Endothelial cell of umbilical vein (primary cell): ENCODE results near the gene OR51G1.

Source experiments
- EZH2 ChIP-seq: IDR thresholded peaks from 2 replicates; pipeline ENCODE4 v1.6.1; 2012; ENCODE audit warnings: borderline replicate concordance, low read depth, mild to moderate bottlenecking, moderate library complexity, low read length, inconsistent platforms; ENCODE audit not compliant: severe bottlenecking
- POLR2A ChIP-seq: IDR thresholded peaks from 2 replicates; pipeline ENCODE4 v1.6.1; 2012; ENCODE audit warnings: low read depth, mild to moderate bottlenecking, control low read depth, low read length
- POLR2AphosphoS5 ChIP-seq: IDR thresholded peaks from 2 replicates; pipeline ENCODE4 v1.6.1; 2012; ENCODE audit warnings: low read depth, mild to moderate bottlenecking, control low read depth, low read length, moderate library complexity; ENCODE audit not compliant: insufficient read depth
- TF ChIP-seq, protein P1 (sequence below), 2 donors: IDR thresholded peaks; 1 replicate in 1 of 2; 2 replicates in 1 of 2; pipeline ENCODE4 v1.5.1; 2011; ENCODE audit warnings: low read length in 2 of 2, mild to moderate bottlenecking in 2 of 2, moderate library complexity in 2 of 2, control low read depth in 1 of 2, inconsistent platforms in 1 of 2, low read depth in 1 of 2; ENCODE audit not compliant: insufficient read depth in 1 of 2; ENCODE audit errors: extremely low read depth in 1 of 2

DNA sequence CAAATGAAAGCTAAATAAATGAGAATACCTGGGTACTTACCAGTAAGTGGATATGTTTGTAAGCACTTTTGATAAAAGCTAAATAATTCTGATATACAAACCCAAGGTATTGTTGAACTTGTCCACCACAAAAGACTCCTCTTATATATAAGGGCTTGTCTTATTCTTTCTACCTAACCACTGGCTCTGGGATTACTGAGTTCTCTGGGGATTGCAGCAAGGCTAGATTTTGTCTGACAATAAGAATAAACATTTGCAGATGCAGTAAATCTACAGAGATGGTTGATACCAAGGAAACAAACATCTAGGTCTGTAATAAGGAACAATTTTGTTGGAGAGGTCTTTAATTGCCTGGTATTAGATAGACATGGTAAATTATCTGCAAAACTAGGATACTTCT, 23.4 kb upstream of the OR51G1 start, which contains the start of gene OR51A4:
- TF ChIP-seq, protein P1, sequence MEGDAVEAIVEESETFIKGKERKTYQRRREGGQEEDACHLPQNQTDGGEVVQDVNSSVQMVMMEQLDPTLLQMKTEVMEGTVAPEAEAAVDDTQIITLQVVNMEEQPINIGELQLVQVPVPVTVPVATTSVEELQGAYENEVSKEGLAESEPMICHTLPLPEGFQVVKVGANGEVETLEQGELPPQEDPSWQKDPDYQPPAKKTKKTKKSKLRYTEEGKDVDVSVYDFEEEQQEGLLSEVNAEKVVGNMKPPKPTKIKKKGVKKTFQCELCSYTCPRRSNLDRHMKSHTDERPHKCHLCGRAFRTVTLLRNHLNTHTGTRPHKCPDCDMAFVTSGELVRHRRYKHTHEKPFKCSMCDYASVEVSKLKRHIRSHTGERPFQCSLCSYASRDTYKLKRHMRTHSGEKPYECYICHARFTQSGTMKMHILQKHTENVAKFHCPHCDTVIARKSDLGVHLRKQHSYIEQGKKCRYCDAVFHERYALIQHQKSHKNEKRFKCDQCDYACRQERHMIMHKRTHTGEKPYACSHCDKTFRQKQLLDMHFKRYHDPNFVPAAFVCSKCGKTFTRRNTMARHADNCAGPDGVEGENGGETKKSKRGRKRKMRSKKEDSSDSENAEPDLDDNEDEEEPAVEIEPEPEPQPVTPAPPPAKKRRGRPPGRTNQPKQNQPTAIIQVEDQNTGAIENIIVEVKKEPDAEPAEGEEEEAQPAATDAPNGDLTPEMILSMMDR (IDR thresholded peaks at IDR 0.05; ENCODE audit: extremely low read depth in 1 of 2, insufficient read depth in 1 of 2, low read depth in 1 of 2, low read length in 2 of 2): no peak
- TF ChIP-seq EZH2: no peak
- TF ChIP-seq POLR2AphosphoS5: no peak
- no peak for TF ChIP-seq POLR2A
